Measurements from ENCODE around the gene LIN7A.
"Not testable (repeated sequence)": the region's sequence is repeated elsewhere in the genome, so short reads cannot be mapped to it uniquely, and the experiment has no call there.

The LIN7A gene

GRCh38 chr12:80917651-80918050 lies 20.1 kb downstream of the LIN7A start:
- DNase-seq, result no peak

- DNase-seq, result no peak
Measured at GRCh38 chr12:80912901-80913770, 24.6 kb downstream of the LIN7A start.

DNA sequence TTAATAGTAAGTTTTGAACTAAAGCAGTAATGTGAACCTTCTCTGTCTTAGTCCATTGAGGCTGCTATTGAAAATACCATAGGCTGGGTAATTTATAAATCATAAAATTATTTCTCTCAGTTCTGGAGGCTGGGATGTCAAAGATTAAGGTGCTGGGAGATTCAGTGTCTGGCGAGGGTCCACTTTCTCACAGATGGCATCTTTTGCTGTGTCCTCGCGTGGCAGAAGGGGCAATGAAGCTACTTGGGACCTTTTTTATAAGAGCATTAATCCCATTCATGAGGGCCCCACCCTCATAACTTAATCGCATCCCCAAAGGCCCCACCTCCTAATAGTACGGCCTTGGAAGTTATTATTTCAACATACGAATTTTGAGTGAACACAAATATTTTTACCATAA lies 28.4 kb downstream of the LIN7A start:
- no peak for DNase-seq

GRCh38 chr12:80902711-80903110 lies 35.0 kb downstream of the LIN7A start:
- DNase-seq, result no peak

GRCh38 chr12:80901661-80902060 lies 36.1 kb downstream of the LIN7A start:
- DNase-seq, result no peak

DNA sequence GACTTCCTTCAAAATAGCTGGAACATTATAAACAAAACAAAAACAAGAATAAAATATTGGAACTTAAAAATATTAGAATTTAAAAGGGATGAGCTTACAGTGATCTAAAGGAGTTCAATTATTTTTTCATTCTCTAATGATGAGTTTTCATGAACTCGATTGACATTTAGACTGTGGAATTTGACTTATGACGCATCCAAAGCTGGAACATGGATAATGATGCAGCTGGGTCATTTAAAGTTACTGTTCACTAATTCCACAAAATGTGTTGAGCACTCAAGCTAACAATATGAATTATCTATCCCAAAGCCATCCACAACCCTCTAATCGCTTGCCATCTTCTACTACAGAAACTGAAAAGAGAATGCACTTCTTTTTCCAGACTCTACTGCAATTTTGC lies 42.5 kb downstream of the LIN7A start:
- no peak for DNase-seq

GRCh38 chr12:80894179-80894578 lies 43.6 kb downstream of the LIN7A start:
- no peak for DNase-seq

DNA sequence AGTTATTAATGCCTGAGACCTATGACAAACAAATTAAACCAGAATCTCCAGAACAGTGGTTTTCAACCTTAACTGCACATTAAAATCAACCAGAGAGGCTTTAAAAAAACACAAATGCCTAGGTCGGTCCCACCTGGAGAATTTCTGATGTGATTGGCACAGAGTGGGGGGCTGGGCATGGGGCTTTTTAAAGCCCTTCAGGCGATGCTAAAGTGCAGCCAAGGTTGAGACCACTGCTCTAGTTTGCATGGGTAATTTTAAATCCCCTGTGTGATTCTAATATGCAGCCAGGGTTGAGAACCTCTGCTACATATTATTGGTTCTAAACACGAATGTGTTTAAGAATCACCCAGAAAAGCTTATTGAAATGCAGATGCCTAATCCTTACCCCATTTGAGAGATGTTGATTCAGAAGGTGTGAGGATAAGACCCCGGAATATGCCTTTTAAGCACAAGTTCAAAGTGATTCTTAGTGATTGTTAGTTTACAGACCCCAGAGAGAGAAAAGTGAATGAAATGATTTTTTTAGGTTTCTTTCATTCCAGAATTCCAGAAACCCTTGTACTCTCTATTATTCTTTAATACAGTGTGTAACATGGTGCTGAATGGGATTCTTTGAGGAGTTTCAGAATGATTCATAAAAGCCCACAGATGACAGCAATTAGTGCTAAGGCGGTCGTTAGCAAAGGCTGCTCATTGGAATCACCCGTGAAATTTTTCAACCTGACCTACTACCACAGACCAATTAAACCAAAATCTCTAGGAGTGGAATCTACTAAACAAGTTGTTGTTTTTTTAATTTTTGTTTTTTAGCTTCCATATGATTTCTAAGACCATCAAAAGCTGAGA lies 44.9 kb downstream of the LIN7A start:
- no peak for DNase-seq

DNA sequence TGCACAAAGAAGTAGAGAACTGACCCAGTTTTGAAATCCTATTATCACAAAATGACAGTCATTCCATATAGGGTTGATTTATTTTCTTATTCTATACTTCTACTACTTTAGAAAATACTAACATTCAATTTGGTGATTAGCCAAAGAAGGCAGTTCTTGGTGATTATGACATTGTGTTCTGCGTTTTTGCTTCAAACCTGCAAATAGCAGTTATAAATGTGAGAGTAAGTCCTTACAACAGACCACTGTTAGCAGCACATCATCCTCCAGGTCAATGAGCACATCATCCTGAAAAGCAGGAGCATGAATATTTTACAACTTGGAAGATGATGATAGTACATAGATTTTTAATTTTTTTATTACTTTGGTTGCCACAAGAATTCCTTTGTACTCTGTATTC lies 53.1 kb downstream of the LIN7A start:
- no peak for DNase-seq

DNA sequence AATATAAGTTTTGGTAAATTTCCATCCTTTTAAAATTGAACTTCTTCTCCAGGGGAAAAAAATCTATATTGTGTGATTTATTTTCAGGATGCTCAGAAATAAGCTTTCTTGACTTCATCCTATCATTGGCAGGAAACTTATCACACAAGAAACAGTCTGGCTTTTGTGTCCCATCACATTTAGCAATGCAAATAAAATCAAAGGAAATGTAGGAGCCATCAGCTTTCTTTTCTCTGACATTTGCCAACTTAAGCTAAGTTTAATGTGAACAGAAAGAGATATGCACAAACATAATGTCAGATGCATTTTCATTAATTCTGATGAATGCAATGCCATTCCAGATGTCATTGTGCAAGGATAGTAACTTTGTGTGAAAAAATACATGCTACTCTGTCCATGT lies 56.6 kb downstream of the LIN7A start:
- DNase-seq, result no peak

GRCh38 chr12:80878452-80878851 lies 59.3 kb downstream of the LIN7A start:
- not testable (repeated sequence) for DNase-seq

DNA sequence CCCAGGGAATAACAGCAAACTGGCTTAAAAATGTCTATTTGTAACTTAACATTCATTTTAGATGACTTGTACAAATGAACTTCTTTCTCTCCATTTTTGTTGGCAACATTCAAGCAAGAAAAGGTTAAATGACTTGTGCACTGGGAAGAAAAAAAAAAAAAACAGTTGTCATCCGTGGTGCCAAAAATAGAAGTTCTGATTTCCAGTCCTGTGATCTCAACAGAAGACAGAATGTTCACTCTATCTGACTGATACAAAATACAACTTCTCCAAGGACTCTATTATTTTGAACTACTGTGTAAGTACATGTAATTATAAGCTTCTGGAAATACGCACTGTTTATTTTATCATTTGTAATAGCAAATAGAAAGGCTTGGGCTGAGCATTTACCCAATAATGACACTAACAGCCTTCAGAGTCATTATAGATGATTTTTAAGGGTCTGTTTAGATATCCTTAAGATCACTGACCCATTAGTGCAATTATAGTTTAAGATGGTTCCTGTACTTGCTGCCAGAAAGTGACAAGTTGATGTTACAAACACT lies 59.9 kb downstream of the LIN7A start:
- no peak for DNase-seq

DNA sequence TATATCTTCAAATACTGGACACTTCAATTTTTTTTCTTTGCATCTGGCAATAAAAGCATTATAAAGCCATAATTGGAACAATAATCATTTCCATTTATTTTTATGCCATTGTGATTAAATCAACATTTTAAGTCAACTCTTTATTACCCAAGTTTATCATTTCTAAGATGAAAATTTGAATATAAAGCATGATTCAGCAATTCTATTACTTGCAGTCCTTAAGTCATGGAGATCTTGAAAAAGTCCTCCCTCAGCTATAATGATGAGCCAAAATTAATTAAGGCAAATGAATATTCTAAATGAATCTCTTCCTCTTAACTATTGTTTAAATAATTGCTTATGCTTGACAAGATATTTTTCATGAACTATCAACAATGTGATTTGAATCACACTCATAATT lies 65.7 kb downstream of the LIN7A start:
- no peak for DNase-seq

- DNase-seq, result no peak
Measured at GRCh38 chr12:80869264-80869663, 68.5 kb downstream of the LIN7A start.

- no peak for DNase-seq
Measured at GRCh38 chr12:80868576-80868975, 69.2 kb downstream of the LIN7A start.

- no peak for DNase-seq
Measured at GRCh38 chr12:80867941-80868340, 69.8 kb downstream of the LIN7A start.

DNA sequence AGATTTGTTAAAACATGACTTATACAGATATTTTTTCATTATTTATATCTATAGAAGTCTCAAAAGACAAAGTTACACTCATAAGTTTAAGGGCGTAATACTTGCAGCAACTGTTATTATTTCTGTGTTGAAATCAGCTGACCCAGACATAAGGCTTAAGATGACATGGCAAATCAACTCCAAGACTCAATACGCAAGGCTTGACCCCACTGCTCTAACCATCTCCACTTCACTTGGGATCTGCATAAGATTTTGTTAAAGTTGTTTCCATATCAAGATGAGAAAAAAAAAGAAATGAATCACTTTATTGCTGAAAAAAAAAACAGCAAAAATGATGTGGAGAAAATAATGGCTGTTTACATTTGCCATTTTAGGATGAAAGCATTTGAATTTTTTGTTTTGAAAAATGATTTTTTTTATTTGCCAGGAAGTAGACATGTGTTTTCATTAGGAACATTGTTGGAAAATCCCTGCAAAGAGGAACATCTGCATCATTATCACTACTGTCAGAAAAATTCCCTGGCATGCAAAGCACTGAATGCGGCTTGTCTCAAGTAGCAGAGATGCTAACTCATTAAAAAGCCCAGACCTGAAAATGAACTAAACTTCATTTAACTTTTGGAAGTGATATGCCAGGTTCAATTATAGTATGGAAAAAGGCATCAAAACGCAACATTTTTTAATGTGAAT lies 73.5 kb downstream of the LIN7A start:
- no peak for DNase-seq

GRCh38 chr12:80862531-80862930 lies 75.2 kb downstream of the LIN7A start:
- no peak for DNase-seq

- DNase-seq, result no peak
Measured at GRCh38 chr12:80861641-80862378, 75.9 kb downstream of the LIN7A start.

DNA sequence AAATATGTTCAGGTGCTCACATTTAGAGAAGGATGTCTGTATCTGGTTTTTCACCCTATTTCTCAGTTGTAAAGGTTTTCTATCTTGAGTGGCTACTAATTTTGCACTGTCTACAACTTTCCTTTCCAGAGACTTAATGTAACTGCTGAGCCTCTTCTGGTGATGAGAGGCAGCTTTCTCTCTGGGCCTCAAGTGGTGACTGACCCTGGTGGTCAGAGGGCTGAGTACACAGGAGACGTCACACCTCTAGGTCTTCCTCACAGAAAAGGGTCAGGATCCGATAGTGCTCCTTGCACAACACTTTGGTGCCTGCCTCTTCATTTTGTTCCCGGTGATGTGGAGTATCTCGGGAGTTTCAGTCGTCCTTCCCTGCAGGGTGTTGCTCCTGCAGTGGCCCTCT lies 76.8 kb downstream of the LIN7A start:
- no peak for DNase-seq

- no peak for DNase-seq
Measured at GRCh38 chr12:80860206-80860605, 77.5 kb downstream of the LIN7A start.

- DNase-seq, result no peak
Measured at GRCh38 chr12:80858356-80858755, 79.4 kb downstream of the LIN7A start.

Measured in suppressor macrophage treated with lipopolysaccharide for 4 hours (primary cell).